ENCODE results near the gene SLC24A4.

DNA sequence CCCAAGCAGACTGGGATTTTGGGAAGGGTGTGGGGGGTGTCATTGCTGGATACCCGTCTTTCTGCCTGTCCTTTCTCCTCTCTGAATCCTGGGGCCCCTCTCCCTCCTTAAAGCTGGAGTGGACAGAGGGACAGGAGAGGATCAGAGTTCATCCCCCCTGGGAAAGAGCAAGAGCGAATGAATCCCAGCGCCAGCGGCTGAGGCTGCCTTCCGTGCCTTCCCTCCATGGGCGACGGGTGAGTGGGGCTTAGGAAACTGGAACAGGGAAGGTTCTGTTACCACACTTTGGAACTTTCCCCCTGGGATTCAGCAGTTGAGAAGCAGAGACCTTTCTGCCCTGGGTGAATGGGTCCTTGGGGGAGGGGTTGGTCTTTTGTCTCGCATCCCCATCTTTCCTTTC, 174.4 kb downstream of the SLC24A4 start:
- TF ChIP-seq, protein P1, sequence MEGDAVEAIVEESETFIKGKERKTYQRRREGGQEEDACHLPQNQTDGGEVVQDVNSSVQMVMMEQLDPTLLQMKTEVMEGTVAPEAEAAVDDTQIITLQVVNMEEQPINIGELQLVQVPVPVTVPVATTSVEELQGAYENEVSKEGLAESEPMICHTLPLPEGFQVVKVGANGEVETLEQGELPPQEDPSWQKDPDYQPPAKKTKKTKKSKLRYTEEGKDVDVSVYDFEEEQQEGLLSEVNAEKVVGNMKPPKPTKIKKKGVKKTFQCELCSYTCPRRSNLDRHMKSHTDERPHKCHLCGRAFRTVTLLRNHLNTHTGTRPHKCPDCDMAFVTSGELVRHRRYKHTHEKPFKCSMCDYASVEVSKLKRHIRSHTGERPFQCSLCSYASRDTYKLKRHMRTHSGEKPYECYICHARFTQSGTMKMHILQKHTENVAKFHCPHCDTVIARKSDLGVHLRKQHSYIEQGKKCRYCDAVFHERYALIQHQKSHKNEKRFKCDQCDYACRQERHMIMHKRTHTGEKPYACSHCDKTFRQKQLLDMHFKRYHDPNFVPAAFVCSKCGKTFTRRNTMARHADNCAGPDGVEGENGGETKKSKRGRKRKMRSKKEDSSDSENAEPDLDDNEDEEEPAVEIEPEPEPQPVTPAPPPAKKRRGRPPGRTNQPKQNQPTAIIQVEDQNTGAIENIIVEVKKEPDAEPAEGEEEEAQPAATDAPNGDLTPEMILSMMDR (conservative IDR thresholded peaks at IDR 0.05 in 1 of 2, IDR thresholded peaks at IDR 0.05 in 1 of 2; ENCODE audit: extremely low read depth in 1 of 2, insufficient read depth in 1 of 2, low read depth in 1 of 2, low read length in 2 of 2): no peak
- TF ChIP-seq EZH2 (IDR thresholded peaks at IDR 0.05; ENCODE audit: borderline replicate concordance, low read length): no peak
